Measurements from ENCODE around the gene TMEM168.
"Not testable (repeated sequence)": the region's sequence is repeated elsewhere in the genome, so short reads cannot be mapped to it uniquely, and the experiment has no call there.

Gene TMEM168

DNA sequence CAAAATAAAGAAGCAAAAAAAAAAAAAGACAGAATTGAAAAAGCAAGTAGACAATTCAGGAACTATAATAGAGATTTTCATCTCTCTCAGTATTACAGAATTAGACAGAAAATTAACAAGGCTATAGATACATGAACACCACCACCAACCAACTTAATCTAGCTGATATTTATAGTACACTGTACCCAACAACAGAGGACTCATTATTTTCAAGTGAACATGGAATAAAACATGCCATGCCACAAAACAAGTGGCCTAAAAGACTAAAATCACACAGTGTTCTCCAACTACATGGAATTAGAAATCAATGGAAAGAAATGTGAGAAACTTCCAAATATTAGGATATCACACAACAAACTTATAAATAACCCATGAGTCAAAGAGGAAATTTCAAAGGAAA, 9.1 kb downstream of the TMEM168 start:
- DNase-seq = no peak

DNA sequence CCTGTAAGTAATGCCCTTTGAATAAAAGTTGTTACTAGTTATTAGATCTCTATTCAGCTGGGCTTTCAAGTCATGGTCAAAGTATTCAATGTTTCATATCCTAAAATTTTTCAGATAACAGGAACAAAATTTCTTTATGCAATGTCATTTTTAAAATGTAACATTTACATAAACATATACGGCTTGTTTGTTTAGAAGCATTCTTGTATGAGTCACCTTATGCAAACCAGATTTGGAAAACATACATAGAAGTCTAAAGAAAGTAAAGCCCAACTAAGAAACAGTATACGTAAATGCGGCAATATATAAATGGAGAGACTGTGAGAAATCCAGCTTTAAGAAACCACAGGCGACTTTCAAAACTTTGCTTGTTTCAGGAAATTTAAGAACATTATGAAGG, 10.5 kb downstream of the TMEM168 start:
- DNase-seq = no peak

DNA sequence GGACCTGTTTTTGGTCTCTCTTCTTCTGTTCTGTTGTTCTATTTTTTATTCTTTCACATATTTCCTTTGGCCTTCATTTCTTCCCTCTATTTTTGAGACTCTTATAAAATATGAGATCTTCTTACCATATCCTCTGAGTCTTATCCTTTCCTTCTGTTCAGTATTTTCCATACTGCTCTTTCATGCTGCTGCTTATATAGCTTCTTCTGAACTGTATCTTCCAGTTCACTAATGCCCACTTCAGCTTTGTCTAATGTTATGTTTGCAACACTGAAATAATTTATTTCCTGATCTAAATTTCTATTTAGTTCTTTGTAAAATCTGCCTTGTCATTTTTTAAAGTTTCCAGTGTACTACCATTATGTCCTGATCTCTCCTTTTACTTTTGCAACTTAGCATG, 12.8 kb downstream of the TMEM168 start:
- no peak for DNase-seq

DNA sequence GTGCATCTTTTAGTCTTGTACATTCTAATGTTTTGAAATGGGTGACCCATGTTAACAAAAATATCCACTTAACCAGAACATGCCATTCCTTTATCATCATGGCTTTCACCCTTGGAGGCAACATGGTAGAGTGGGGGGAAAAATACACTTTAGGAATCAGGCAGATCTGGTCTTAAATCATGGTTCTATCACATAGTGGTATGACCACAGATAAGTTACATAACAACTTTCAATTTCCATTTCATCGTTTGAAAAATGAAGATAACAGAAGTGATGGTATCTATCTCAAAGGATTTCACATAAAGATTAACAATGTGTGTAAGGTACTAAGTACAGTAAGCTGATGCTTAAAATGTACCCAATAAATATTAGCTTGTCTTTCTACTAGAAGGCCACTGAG, 19.0 kb downstream of the TMEM168 start:
- no peak for DNase-seq

DNA sequence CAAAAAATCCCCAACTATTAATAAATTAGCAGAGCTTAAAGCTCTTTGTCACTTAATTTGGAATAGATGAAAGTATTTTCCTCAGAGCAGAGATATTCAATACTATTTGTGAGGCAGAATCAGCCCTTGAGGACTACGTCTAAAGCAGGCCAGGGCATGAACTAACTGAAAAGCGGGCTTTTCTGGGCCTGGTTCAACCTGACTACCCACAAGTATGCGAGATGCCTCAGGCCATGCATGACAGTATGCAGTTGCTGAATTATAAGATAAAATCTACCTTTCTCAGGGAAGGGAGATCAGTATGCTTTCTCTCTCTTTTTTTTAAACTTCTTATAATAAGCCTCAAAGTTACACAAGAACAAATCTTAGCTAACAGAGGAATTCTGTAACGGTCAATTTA, 20.1 kb downstream of the TMEM168 start:
- DNase-seq = no peak

DNA sequence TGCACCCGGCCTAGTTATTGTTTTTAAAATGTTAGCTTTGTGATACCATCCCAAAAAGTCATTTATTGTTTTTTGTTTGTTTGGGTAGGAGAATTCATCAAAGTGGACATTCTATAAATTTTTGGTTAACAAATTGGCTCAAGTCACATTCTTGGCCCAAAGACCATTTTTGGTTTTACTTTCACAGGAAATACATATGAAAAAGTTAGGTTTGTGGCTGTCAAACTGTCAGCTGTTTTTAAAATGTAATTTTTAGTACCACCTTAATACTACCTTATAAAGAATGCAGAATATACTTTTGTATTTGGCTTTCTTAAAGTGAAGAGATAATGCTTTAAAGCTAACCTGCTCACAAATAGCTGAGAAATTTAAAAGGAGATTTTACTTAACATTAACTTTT, 25.1 kb downstream of the TMEM168 start:
- no peak for DNase-seq

DNA sequence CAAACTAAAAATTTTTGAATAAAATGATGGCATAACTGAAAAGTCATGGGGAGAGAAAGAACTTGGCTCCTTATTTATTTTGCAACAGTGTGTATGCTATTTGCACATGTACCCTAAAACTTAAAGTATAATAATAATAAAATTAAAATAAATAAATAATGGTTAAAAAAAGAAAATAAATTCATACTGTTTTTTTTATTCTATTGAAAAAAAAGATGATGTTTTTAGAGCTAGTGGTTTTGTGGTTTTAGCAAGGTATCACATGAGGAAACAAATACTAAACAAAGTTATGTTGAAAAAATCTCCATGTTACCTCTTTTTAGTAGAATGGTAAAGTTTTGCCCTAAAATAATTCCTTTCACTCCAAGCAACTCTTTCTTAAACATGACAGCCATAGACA, 26.2 kb downstream of the TMEM168 start:
- DNase-seq = no peak

DNA sequence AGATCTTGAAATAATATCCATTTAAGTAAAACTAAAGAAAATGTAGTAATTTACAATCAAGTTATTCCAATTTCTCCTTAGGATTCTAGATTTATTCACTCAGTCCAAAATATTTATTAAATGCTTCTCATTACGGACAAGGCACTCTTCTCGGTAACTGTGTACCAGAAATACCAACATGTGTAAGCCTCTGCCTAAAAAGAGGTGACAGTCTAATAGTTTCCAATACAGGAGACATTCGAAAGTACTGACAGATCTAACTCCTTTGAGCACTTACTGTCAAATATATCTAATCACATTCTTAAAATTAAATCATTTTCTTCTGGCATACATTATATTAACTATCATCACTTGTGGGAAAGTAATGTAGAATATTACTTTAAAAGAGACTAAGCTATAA, 26.9 kb downstream of the TMEM168 start:
- DNase-seq = no peak

DNA sequence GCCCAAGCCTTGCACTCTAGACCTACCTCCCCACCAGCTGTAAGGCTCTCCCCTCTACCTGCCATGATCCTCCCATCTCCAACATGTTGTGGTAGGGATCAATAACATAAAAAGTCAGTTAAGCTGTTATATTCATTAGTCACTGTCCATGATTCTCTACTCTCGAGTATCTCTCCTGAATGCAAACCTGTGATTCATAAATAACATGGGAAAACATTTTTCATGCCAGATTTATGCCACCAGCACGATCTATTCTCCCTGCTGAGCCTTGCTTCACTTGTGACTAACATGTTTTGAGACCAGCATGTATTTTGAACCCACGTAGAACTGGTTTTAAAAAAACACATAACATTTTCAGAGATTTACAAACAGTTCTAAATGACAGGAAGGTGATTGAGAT, 30.3 kb downstream of the TMEM168 start:
- DNase-seq = no peak

DNA sequence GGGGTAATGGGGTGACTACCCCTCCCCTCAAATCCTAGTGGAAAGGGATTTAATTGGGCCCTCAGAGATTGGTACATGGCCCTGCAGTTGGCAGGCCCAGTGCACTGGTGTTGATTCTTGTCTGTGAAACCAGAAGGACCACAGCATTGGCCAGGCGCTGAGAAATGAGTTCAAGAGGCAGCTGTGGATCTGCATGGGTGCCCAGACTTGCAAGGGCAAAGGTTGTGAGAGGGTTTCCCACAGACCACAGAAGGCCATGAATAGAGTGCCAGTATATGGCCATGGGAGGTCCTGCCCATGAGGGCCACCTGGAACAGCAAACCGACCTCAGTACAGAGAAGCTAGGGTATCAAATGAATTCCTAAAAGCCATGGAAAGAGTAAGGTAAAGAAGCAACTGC, 32.9 kb downstream of the TMEM168 start:
- no peak for DNase-seq

DNA sequence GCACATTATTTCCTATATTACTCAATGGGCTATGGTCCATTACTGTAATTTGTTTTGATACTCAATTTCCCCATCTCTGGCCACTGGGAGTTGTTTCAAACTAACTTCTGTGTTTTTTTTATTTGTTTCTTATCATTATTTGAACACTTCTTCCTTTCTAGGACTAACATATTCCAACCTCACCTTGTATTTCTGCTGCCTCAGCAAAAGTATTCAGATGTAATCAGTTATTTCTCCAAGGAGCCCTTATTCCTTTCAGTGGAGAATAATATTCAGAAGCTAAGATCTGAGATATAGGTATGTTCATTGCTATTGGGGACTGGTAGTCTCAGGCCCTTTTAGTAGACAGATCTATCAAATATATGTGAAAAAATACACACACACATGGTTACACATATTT, 36.9 kb downstream of the TMEM168 start:
- no peak for DNase-seq

DNA sequence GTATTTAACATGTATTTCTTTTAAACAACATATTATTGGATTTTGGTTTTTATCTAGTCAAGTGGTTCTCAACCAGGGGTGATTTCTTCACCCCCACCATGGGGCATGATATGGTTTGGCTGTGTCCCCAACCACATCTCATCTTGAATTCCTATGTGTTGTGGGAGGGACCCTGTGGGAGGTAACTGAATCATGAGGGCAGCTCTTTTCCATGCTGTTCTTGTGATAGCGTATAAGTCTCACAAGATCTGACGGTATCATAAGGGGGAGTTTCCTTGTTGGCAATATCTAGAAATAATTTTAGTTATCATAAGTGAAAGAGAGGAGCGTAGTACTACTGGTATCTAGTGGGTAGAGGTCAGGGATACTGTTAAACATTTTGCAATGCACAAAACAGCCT, 37.6 kb downstream of the TMEM168 start:
- DNase-seq = no peak

DNA sequence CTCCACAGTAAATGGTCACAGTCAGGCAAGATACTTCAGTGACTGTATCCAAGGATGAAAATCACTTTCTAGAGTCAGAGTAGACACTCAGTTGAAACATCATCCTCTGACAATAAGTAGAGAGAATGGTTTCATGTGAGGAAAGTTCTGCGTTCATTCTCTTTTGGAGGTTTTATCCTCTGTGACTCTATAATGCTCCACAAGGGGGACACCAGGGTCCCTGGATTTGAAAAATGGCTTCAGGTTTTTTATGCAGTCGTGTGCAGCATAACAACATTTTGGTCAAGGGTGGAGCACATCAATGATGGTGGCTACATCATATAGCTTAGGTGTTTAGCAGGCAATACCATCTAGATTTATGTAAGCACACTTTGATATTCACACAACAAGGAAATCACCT, 40.4 kb downstream of the TMEM168 start:
- no peak for DNase-seq

DNA sequence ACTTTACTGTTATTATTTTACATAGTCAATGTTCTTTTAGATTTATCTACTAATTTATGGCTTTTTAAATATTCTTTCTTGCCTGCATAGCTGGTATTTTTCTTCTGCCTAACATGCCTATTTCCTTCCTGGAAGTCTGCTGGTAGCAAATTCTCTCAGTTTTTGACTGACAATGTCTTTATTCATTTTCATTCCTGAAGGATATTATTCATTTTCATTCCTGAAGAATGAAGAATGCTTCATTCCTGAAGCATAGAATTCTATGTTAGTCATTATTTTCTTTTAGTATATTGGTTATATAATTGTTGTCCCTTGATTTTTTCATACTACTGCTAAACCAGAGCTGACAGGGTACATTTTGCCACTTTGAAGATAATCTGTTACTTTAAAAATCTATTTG, 41.8 kb downstream of the TMEM168 start:
- no peak for DNase-seq

DNA sequence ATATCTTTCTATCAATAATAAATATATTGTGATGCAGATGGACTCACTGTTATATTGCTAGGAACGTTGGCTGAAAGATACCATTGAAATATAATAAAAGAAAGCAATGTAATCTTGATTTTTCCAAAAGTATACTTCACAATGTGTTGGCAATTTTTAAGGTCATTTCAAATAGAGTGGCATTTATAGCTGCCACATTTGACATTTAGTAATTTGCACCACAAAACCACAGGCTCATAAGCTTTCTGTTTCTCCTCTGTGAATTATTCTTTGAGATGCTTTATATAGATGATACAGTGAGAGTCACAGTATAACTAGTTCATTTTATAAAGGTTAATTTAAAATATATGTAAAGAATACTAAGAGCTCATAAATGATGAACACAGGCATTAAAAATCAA, 44.6 kb downstream of the TMEM168 start:
- no peak for DNase-seq

DNA sequence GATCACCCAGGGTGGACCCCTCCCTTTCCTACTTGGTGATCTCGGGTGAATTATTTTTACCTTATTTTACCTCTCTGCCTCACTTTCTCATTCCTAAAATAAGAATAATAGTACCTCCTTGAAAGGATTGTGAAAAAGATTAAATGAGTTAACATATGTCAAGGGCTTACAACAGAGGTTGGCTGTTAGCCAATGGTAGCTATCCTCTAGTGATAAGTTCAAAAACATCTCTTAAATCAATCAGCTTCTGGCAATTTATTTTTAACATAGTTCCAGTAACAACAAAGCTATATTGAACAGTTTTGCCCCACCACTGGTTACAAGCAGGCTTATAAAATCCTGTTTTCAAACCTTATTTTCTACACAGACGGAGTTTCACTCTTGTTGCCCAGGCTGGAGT, 45.4 kb downstream of the TMEM168 start:
- DNase-seq = no peak

DNA sequence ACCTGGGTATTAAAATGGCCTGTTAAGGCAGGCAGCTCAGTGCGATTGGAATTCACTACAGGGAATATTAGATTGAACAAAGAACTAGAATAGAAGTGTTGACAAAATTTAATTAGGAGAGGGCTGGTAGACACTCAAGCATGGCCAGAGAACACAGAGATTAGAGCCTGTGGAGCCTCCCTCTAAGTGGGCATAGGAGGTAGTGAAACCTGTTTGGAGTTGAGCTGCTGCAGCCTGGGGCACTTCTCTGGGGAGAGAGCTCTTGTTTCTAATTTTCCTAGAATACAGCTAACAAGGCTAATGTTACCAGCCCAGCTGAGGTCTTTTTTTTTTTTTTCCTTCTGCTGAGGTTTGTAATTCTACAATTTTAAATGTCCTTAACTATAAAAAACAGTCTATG, 46.4 kb downstream of the TMEM168 start:
- DNase-seq = no peak

DNA sequence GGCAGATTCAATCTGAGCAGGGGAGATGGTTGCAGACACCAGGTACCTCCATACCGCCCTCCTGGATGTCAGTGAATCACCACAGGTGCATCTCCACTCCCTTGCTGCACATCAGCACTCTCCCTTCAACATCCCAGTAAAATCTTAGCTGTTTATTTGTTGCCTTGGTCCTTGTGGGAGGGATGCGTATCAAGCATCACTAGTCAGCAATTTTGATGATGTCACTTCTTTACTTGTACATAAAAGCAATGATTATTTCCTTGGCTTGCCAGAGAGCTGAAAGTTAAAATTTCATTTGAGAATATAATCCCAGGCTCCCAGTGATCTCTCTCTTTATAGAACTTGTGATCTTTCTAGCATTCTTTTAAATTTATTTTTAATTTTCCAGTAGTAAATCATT, 49.5 kb downstream of the TMEM168 start:
- no peak for DNase-seq

DNA sequence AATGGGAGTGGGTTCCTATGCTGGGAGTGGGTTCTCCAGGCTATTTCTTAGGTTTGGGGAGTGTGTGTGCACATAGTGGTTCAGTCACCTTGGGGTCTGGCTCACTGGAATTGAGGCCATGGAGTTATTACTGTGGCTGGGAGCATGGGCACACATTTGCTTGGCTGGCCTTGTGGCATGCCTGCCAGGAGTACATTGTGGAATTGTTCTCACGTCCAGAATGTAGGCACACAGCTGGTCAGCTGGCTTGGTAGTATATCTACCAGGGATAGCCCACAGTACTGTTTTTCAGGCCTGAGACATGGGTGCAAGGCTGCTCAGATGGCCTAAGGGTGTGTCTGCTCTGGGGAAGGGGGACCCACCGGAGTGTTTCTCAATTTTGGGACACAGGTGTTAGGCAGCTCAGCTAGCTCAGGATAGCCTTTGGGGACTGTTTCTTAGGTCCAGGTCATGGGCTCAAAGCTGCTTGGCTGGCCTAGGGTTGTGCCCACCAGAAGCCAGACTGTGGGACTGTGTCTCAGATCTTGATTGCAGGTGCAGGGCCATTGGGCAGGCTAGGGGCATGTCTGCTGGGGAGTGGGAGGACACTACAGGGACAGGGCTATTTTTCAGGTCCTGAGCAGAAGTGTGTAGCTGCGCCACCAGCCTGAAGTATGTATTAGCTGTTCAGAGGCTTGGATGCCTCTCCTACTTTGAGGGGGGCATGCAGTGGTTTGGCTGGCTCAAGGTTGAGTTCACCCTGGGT, 50.6 kb downstream of the TMEM168 start:
- DNase-seq = no peak

DNA sequence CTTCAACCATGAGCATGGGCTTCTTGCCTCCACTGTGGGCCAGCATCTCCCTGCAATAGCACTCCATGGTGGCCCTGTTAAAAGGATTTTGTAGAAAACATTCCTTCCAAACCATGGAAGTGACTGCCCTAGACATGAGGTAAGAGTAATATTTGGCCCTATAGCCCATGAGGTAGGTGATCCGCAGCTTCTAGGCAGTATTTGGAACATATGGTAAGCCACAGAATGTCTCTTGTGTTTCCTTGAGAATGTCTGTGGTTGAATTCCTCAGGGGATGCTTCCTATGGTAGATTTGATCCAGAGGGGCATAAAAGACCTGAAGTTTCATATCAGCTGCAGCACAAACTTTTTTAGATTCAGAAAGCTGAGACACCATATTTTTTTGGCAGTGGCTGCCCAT, 54.9 kb downstream of the TMEM168 start:
- DNase-seq = no peak

DNA sequence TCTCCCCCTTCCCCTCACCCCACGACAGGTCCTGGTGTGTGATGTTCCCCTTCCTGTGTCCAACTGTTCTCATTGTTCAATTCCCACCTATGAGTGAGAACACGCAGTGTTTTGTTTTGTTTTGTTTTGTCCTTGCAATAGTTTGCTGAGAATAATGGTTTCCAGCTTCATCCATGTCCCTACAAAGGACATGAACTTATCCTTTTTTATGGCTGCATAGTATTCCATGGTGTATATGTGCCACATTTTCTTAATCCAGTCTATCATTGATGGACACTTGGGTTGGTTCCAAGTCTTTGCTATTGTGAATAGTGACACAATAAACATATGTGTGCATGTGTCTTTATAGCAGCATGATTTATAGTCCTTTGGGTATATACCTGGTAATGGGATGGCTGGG, 58.9 kb downstream of the TMEM168 start:
- DNase-seq = not testable (repeated sequence)

DNA sequence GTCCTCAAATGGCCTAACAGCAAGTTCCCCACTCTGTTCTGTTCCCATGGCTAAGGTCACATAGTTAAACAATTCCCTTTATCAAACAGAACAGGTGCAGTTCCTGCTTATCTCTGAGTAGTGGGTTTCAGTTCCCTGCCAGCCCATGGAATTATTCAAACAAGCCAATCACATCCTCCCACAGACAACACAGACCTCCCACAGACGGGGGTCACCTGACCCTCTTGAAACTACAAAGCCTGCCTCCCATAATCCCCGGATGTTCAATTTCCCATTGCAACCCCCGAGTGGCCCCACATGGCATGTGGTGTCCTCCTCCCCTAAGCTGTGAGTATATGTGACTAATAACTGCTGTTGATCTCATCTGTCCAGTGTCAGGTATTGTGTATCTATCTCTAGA, 64.1 kb downstream of the TMEM168 start:
- no peak for DNase-seq

DNA sequence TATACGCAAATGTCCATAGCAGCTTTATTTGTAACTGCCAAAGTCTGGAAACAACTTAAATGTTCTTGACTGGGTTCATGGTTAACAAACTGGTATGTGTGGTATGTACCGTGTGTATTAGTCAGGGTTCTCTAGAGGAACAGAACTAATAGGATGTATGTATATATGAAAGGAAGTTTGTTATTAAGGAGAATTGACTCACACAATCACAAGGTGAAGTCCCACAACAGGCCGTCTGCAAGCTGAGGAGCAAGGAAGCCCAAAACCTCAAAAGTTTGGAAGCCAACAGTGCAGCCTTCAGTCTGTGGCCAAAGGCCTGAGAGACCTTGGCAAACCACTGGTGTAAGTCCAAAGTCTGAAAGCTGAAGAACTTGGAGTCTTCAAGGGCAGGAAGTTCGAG, 66.8 kb downstream of the TMEM168 start:
- no peak for DNase-seq

DNA sequence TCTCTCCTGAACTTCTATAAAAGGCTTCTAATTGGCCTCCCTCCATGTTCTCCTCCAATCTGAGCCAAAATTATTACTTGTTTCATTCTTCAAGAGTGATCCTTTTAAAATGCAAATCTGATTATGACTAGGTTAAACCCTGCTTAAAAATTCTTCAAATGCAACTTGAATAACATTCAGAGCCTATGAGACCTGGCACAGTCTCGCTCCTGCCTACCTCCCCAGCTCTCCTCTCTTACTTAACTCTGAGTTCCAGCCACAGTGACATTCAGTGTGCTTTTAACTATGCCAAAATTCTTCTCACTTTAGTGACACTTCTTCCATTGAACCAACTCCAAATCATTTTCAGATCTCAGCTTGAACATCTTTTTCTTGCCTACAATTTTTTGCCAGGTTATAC, 68.8 kb downstream of the TMEM168 start:
- DNase-seq = no peak

DNA sequence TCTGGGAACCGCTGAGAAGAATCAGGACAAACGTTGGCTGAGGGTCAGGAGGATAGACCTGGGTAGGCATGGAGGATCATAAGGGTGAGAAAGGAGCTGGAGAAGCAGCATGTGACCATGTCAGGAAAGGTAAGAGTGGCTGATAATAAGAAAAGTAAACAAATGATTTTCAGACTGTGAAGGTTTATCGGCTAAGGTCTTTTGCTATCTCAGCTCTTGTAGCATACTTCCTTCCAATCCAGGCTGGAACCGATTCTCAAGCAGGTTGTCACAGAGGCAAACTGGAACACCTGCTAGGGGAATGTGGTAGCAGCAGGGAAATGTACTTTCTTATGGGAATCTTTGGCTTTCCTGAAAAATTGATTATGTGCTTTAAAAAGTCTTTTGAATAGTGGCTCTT, 74.7 kb downstream of the TMEM168 start:
- no peak for DNase-seq

DNA sequence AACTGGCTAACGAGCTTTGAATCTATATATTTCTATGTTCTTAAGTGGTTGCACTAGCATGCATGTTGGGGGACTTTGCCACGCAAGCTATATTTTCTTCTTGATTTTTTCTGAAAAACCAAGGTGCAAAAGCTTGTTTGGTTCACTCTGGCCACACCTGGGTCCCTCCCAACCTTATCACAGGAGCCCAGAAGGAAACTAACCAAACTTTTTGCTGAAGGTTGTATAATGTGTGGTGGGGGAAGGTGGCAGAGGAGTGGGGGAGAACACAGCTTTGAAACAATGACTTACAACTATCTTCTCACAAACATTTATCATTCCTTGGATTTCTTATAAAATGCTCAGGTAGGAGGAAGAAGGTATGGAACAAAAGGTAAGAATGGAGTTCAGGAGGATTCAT, 75.3 kb downstream of the TMEM168 start:
- DNase-seq = no peak
